Osteocyte (in vitro differentiated cells): Measurements from ENCODE around the gene PAIP2. TPM values are rescaled to one million over a fixed set of nuclear protein-coding genes. Genes with fewer than 3 reads are reported as not detected.

ENCODE experiments used
- DNase-seq: peaks from one replicate; pipeline ENCODE4 v3.0.0; 2021; ENCODE audit warnings: mixed read lengths; ENCODE audit not compliant: unreplicated experiment; ENCODE audit errors: extremely low spot score
- H3K27ac Mint-ChIP-seq: one replicate; pipeline ENCODE4 v1.8.0; 2021; ENCODE audit warnings: mild to moderate bottlenecking, mixed read lengths; ENCODE audit not compliant: unreplicated experiment
- H3K27me3 Mint-ChIP-seq: one replicate; pipeline ENCODE4 v1.8.0; 2021; ENCODE audit warnings: mixed read lengths; ENCODE audit not compliant: unreplicated experiment
- H3K36me3 Mint-ChIP-seq: one replicate; pipeline ENCODE4 v1.8.0; 2021; ENCODE audit warnings: mixed read lengths; ENCODE audit not compliant: unreplicated experiment
- H3K4me1 Mint-ChIP-seq: one replicate; pipeline ENCODE4 v1.8.0; 2021; ENCODE audit warnings: mixed read lengths; ENCODE audit not compliant: unreplicated experiment
- H3K4me3 Mint-ChIP-seq: one replicate; pipeline ENCODE4 v1.8.0; 2021; ENCODE audit warnings: mild to moderate bottlenecking, moderate library complexity, mixed read lengths; ENCODE audit not compliant: unreplicated experiment
- H3K9me3 Mint-ChIP-seq: one replicate; pipeline ENCODE4 v1.8.0; 2021; ENCODE audit warnings: mixed read lengths; ENCODE audit not compliant: unreplicated experiment
- CTCF ChIP-seq: fragments of 200-600 bp; sonication (generic); IDR thresholded peaks from 2 replicates; pipeline ENCODE4 v1.5.0; 2021; ENCODE audit warnings: antibody characterized with exemption, mild to moderate bottlenecking, moderate library complexity
- long read RNA-seq: library from polyadenylated mRNA; unstranded; transcript quantifications from one replicate; pipeline ENCODE4 v2.0.0, GENCODE V29; 2021
- total RNA-seq: library from RNA; stranded (reverse); gene quantifications from 2 replicates; pipeline ENCODE4 v1.2.1, GENCODE V29; 2021

PAIP2 gene, protein sequence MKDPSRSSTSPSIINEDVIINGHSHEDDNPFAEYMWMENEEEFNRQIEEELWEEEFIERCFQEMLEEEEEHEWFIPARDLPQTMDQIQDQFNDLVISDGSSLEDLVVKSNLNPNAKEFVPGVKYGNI
- 66.7 and 71.8 TPM in 2 replicates for total RNA-seq
- long read RNA-seq, transcript PAIP2-201 (4 exons, 1,459 nt): major isoform, 381 of 398 reads
- long read RNA-seq, partial matches to known transcripts: 5 of 398 reads
- long read RNA-seq, other reads (novel, unspliced or antisense): 8 of 398 reads

GRCh38 chr5:139341689-139342422 is at the start of gene PAIP2:
TSS of gene PAIP2 (plus strand) at chr5:139341854. CDS start at chr5:139363785, 21,931 bp downstream.
- H3K36me3 Mint-ChIP-seq: peaks cover 12% of the 10 kb centered on the region
- H3K9me3 Mint-ChIP-seq: no peaks in the 10 kb centered on the region
- peak; percentile 98 for DNase-seq
- no peaks in the 10 kb centered on the region for H3K27me3 Mint-ChIP-seq
- TF ChIP-seq CTCF: peak; percentile 74
- H3K4me3 Mint-ChIP-seq: peak within 1 kb of the TSS; percentile 98
- H3K4me1 Mint-ChIP-seq: peaks cover 41% of the 10 kb centered on the region
- H3K27ac Mint-ChIP-seq: peak within 1 kb of the TSS; percentile 99

DNA sequence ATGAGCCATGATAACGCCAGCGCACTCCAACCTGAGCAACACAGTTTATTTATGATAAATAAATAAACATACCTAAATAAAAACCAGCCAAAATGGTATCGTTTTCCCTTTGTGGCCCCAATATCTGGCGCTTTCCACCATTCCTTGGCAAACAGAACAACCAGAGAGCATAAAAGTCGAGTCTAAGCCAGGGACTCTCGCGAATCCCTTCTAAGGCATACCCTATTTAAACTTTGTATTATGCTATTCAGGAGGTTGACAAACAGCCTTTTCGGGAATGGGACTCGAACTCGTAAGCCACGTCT is 48.5 kb upstream of the PAIP2 start:
- DNase-seq: no peak
- Mint-ChIP-seq H3K4me3 (peak overlapping the region; percentile 97), H3K9me3 (no peaks in the 10 kb centered on the region), H3K36me3 (no peaks in the 10 kb centered on the region), H3K27ac (peak overlapping the region; percentile 99), H3K27me3 (no peaks in the 10 kb centered on the region), H3K4me1 (peaks cover 30% of the 10 kb centered on the region)
- TF ChIP-seq CTCF: no peak

DNA sequence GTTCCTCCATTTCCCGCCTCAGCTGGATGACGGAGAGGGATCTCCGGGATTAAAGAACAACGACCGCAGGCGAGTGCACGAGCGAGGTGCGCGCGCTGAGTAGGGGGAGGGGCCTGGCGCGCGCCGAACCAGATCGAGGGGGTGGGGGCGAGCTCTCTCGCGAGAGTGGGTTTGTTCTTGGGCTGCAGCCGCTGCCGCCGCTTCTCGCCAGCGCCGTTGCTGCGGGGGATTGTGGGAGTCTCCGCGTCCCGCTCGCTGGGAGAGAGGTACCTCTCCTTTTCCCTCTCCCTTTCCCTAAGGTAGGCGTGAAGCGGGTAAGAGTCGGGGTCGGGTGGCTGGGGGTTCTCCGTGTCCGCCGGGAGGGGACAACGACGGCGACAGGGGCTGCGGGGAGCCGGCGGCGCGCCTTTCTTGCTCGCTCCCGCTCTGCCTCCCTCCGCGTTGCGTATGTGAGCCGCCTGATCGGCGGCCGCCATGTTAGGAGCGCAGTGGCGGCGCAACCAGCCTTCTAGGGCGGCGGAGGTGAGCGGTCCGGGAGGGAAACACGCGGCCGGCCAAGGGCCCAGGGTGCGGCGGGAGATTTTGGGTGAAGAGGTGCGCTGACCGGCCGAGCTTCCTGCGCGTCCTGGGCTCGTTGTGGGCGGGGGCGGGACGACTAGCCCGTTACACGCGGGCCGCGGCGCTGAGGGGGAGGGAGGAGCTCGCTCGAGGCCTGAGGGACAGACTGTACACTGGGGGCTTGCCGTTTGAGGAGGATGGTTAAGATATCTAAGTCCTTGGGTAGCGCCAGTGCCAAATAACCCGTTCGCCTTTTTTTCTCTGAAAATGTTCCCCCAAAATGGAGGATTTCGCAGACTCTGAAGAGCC is 47.9 kb upstream of the PAIP2 start, which contains the start of gene MATR3:
MATR3 (plus strand) TSS at position 234 of the 867 bp plus-strand sequence. CDS start 13,676 bp downstream, outside the sequence.
- DNase-seq: peak; percentile 98
- H3K27ac Mint-ChIP-seq: peak within 1 kb of the TSS; percentile 99
- no peaks in the 10 kb centered on the region for H3K9me3 Mint-ChIP-seq
- H3K4me1 Mint-ChIP-seq: peaks cover 35% of the 10 kb centered on the region
- TF ChIP-seq CTCF: no peak
- no peaks in the 10 kb centered on the region for H3K27me3 Mint-ChIP-seq
- H3K4me3 Mint-ChIP-seq: peak within 1 kb of the TSS; percentile 97
- H3K36me3 Mint-ChIP-seq: no peaks in the 10 kb centered on the region

- no peaks in the 10 kb centered on the region for H3K27me3 Mint-ChIP-seq
- H3K27ac Mint-ChIP-seq: peak overlapping the region; percentile 99
- H3K4me3 Mint-ChIP-seq: peak overlapping the region; percentile 97
- H3K9me3 Mint-ChIP-seq: no peaks in the 10 kb centered on the region
- no peaks in the 10 kb centered on the region for H3K36me3 Mint-ChIP-seq
- peak; percentile 92 for DNase-seq
- TF ChIP-seq CTCF: peak; percentile 51
- peaks cover 44% of the 10 kb centered on the region for H3K4me1 Mint-ChIP-seq
Observed at GRCh38 chr5:139294374-139295165, 47.1 kb upstream of the PAIP2 start.
